Hematopoietic multipotent progenitor cell treated with erythropoietin and hydrocortisone succinate and interleukin-3 and kit ligand, for 4 days (in vitro differentiated cells): Measurements from ENCODE around the gene FIBP.

Source experiments
- DNase-seq: peaks from one replicate; pipeline ENCODE4 v3.0.0-alpha.2; 2015

FIBP gene

DNA sequence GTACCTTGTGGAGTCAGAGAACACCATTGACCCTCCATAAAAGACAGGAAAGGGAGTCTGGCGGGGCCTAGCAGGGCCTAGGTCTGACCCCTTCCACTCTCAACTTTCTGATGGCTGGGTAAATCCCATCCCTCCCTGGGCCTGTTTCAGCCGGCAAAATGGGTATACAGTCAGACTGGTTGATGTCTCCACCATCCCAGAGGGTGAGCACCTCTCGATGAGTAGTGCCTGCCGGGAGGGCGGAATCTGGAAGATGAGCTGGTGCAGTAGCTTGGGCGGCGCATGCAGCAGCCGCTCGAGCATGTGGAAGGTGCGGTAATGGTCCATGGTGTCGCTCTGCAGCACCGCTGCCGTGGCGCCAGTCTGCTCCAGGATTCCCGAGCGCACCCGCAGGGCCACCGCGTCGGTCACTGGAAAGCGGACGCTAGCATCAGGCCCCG is 528 bp downstream of the FIBP start:
- DNase-seq, result no peak

GRCh38 chr11:65886826-65887722 is 1.2 kb downstream of the FIBP start:
- no peak for DNase-seq

- DNase-seq, result no peak
These were observed 2.3 kb downstream of the FIBP start for GRCh38 chr11:65885808-65886536.

- DNase-seq, result no peak
These were observed 3.0 kb downstream of the FIBP start for GRCh38 chr11:65885231-65885630.

DNA sequence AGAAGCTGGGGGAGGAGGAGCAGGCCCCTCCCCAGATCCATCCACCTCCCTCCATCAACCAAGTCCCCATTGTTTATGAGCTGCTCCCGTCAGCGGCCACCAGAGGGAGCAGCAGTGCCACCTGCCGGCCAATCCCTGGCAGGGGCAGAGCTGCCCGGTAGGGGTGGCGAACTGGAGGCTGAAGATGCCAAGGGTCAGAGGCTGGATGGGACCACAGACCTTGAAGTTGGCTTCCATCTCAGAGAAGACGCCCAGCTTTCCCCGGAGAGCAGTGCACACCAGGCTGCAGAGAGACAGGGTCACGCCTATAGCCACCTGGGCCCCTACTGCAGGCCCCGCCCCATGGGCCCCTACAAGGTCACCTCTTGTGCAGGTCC is 3.6 kb downstream of the FIBP start:
- DNase-seq, result peak; percentile 91

DNA sequence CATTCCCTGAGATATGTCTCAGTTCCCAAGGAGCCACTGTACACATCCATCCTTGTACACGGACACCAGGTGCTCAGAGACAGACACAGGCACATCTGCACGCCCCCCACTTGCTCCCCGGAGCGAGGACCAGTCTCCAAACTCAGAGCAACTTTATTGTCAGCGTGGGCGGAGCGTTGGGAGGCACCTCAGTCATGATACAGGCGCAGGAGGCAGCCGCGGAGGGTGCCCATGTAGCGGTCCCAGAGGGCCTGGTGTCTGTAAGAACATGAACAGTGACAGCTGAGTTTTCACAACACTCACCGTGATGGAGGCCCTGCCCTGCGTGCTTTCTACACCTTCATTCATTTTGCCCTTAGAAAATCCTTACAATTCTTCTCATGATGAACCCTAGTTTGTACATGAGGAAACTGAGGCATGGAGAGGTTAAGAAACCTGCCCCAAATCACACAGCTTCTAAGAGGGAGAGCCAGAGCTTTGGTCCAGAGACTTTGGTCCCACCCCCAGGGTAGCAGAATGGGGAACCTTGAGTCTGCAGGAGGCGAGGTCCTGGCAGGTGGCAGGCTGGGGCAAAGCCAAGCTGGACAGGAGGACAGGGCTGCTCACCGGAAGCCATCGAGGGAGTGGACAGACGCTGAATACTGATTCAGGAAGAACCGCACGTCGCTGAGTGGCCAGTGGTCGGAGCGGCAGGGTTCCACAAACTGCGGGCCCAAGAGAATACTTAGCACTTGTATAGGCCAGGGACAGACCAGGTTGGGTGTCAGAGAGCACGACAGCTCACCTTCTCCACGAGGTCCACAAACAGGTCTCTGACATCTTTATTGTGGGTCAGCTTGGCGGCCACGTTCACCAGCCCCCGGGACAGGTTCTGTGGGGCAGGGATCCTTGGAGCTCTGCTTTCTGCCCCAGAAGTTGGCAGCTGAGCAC is 4.2 kb downstream of the FIBP start:
- no peak for DNase-seq

GRCh38 chr11:65883058-65883761 is 5.1 kb downstream of the FIBP start:
- no peak for DNase-seq

- DNase-seq, result no peak
These were observed 5.9 kb downstream of the FIBP start for GRCh38 chr11:65882120-65883057.

GRCh38 chr11:65880844-65881421 is 7.3 kb downstream of the FIBP start:
- no peak for DNase-seq

DNA sequence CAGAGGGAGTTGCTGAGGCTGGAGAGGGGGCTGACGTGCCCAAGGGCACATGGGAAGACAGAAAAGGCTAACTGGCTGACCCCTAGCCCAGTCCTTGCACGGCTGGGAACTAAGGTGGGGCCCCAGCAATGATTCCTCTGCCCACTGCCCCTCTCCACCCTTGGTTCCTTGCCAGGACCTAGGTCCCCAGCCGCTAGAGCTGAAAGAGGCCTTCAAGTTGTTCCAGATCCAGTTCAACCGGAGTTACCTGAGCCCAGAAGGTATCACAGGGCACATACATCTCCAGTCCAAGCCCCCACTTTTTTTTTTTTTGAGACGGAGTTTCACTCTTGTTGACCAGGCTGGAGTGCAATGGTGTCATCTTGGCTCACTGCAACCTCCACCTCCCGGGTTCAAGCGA is 8.2 kb downstream of the FIBP start:
- DNase-seq, result no peak

- peak; percentile 92 for DNase-seq
These were observed 8.7 kb downstream of the FIBP start, which contains the start of gene CTSW for GRCh38 chr11:65879617-65880016. Gene CTSW (plus strand): TSS chr11:65879837. CDS start chr11:65879855, 18 bp downstream.

GRCh38 chr11:65873318-65874156 is 14.7 kb downstream of the FIBP start:
- DNase-seq, result peak; percentile 96

GRCh38 chr11:65872586-65873317 is 15.5 kb downstream of the FIBP start, which contains the start of gene EFEMP2:
Gene EFEMP2 (minus strand): TSS chr11:65872800. CDS start chr11:65872354, 446 bp downstream.
- DNase-seq, result no peak

GRCh38 chr11:65871811-65872548 is 16.3 kb downstream of the FIBP start:
- DNase-seq, result no peak

GRCh38 chr11:65870706-65871681 is 17.3 kb downstream of the FIBP start:
- no peak for DNase-seq

- DNase-seq, result no peak
These were observed 18.0 kb downstream of the FIBP start for GRCh38 chr11:65870307-65870658.
